GM12891 (cell line): ENCODE data around the gene SPTBN4.

Source experiments
- PAX5 ChIP-seq: IDR thresholded peaks from 2 replicates; pipeline ENCODE4 v1.6.1; 2011; ENCODE audit warnings: low read length, moderate library complexity, mild to moderate bottlenecking; ENCODE audit not compliant: insufficient read depth, severe bottlenecking
- POLR2A ChIP-seq: IDR thresholded peaks from 2 replicates; pipeline ENCODE4 v1.6.1; 2011; ENCODE audit warnings: low read depth, low read length, control low read depth
- POLR2AphosphoS5 ChIP-seq: IDR thresholded peaks from 2 replicates; pipeline ENCODE4 v1.6.1; 2011; ENCODE audit warnings: low read depth, low read length, control low read depth

DNA sequence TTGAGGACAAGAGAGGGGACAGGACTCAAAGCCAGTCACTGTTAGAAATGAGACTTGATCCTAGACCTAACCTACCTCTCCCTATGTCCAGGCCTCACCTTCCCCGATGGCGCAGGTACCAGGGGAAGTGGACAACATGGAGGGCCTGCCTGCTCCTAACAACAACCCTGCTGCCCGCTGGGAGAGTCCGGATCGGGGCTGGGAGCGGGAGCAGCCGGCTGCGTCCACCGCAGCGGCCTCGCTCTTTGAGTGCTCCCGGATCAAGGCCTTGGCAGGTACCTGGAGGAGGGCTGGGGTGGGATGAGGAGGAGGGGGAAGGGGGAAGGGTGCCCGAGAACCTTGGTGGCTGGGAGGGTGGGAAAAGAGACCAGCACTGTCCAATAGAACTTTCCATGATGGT, 5.7 kb downstream of the SPTBN4 start:
- no peak for TF ChIP-seq POLR2AphosphoS5
- TF ChIP-seq PAX5: no peak
- TF ChIP-seq POLR2A: no peak
